H1 (cell line): ENCODE results near the gene ATAD3B. TPM values are rescaled to one million over a fixed set of nuclear protein-coding genes. Genes with fewer than 3 reads are reported as not detected.

Source experiments
- CTCF ChIA-PET: fragments of 300-600 bp; sonication (Branson Sonifier 250); formaldehyde crosslinking; loops from one replicate; lab custom pipeline; 2021; ENCODE audit not compliant: partially characterized antibody; lab: Charles Lee
- POLR2A ChIA-PET: fragments of 300-600 bp; sonication (Branson Sonifier 250); formaldehyde crosslinking; loops from one replicate; lab custom pipeline; 2021; ENCODE audit warnings: inconsistent platforms; ENCODE audit not compliant: partially characterized antibody; lab: Charles Lee
- DNase-seq, 2 experiments: peaks; one replicate each; pipeline versions ENCODE4 v3.0.0 to v3.0.0-alpha.2; 2010 to 2022; ENCODE audit warnings: low spot score in 2 of 2, low read depth in 1 of 2, mixed read lengths in 1 of 2
- FAIRE-seq: peaks from 2 replicates; lab custom pipeline; 2011; peaks lifted over from hg19 to GRCh38; lab: Jason Lieb, UNC
- H2AFZ ChIP-seq: 2 replicates; pipeline ENCODE4 v1.8.1; 2012; ENCODE audit warnings: low read length, inconsistent platforms
- H2AK5ac ChIP-seq: 2 replicates; pipeline ENCODE4 v1.6.1; 2013; ENCODE audit warnings: low read depth, low read length
- H2BK120ac ChIP-seq: replicated peaks from 2 replicates; pipeline ENCODE3; 2013; ENCODE audit warnings: low read depth, low read length, inconsistent platforms
- H2BK12ac ChIP-seq: 2 replicates; pipeline ENCODE4 v1.6.1; 2013; ENCODE audit warnings: low read depth, low read length
- H2BK15ac ChIP-seq: 2 replicates; pipeline ENCODE4 v1.6.1; 2013; ENCODE audit warnings: low read length
- H2BK20ac ChIP-seq: 2 replicates; pipeline ENCODE4 v1.6.1; 2013; ENCODE audit warnings: low read length
- H2BK5ac ChIP-seq: 2 replicates; pipeline ENCODE4 v1.6.1; 2013; ENCODE audit warnings: low read depth, low read length
- H3K14ac ChIP-seq: 2 replicates; pipeline ENCODE4 v1.6.1; 2013; ENCODE audit warnings: inconsistent platforms; ENCODE audit not compliant: insufficient read length
- H3K18ac ChIP-seq: 2 replicates; pipeline ENCODE4 v1.6.1; 2013; ENCODE audit warnings: low read length; ENCODE audit errors: extremely low read depth
- H3K23ac ChIP-seq: 2 replicates; pipeline ENCODE4 v1.6.1; 2013; ENCODE audit warnings: inconsistent platforms; ENCODE audit not compliant: insufficient read length
- H3K23me2 ChIP-seq: 2 replicates; pipeline ENCODE4 v1.6.1; 2013; ENCODE audit warnings: low read depth, low read length
- H3K27ac ChIP-seq: 2 replicates; pipeline ENCODE4 v1.6.1; 2011; ENCODE audit warnings: low read depth, low read length, inconsistent platforms
- H3K27me3 ChIP-seq, 4 experiments: replicated peaks in 1 of 4; 1 replicate in 1 of 4; 2 replicates in 3 of 4; pipeline versions ENCODE4 v1.6.1 to v1.8.1; 2011 to 2013; ENCODE audit warnings: low read length in 3 of 4, mild to moderate bottlenecking in 3 of 4, inconsistent platforms in 2 of 4, mixed read lengths in 2 of 4, moderate library complexity in 1 of 4; ENCODE audit not compliant: control insufficient read depth in 3 of 4, insufficient read depth in 3 of 4; ENCODE audit errors: extremely low read depth in 1 of 4
- H3K36me3 ChIP-seq, 4 experiments: 2 replicates each; pipeline versions ENCODE4 v1.6.1 to v1.8.1; 2011 to 2013; ENCODE audit warnings: mild to moderate bottlenecking in 4 of 4, low read length in 3 of 4, moderate library complexity in 2 of 4, control low read depth in 1 of 4, inconsistent platforms in 1 of 4; ENCODE audit not compliant: insufficient read depth in 4 of 4, control insufficient read depth in 2 of 4
- H3K4ac ChIP-seq: replicated peaks from 2 replicates; pipeline ENCODE3; 2013; ENCODE audit warnings: low read length, low read depth, mixed read lengths, inconsistent platforms; ENCODE audit not compliant: insufficient read length
- H3K4me1 ChIP-seq, 4 experiments: replicated peaks in 1 of 4; 1 replicate in 1 of 4; 2 replicates in 3 of 4; pipeline versions ENCODE4 v1.6.1 to v1.8.1; 2011 to 2013; ENCODE audit warnings: low read length in 3 of 4, inconsistent platforms in 2 of 4, mixed read lengths in 1 of 4; ENCODE audit not compliant: insufficient read depth in 4 of 4, control insufficient read depth in 3 of 4
- H3K4me2 ChIP-seq, 2 experiments: 2 replicates each; pipeline versions ENCODE4 v1.6.1 to v1.8.1; 2011 to 2013; ENCODE audit warnings: low read depth in 2 of 2, low read length in 2 of 2, control low read depth in 1 of 2, inconsistent platforms in 1 of 2, mild to moderate bottlenecking in 1 of 2; ENCODE audit not compliant: insufficient read depth in 1 of 2
- H3K4me3 ChIP-seq, 4 experiments: fragments of 200-600, 300-600 bp in 1 of 4; sonication (generic), shearing (Covaris generic), sonication (Bioruptor Twin) in 1 of 4; 2 replicates each; pipeline versions ENCODE4 v1.5.1 to v1.8.1; 2011 to 2016; ENCODE audit warnings: low read length in 4 of 4, low read depth in 3 of 4, control low read depth in 2 of 4, inconsistent platforms in 2 of 4, mild to moderate bottlenecking in 2 of 4, mixed read lengths in 1 of 4, moderate library complexity in 1 of 4; ENCODE audit not compliant: insufficient read depth in 2 of 4; ENCODE audit errors: extremely low read depth in 1 of 4
- H3K56ac ChIP-seq: replicated peaks from 2 replicates; pipeline ENCODE3; 2013; ENCODE audit warnings: low read depth, mild to moderate bottlenecking, mixed read lengths, low read length, inconsistent platforms; ENCODE audit not compliant: insufficient read length
- H3K79me1 ChIP-seq: 2 replicates; pipeline ENCODE4 v1.6.1; 2013; ENCODE audit warnings: low read depth, low read length, control low read depth
- H3K79me2 ChIP-seq, 2 experiments: 2 replicates each; pipeline versions ENCODE4 v1.6.1 to v1.8.1; 2012 to 2013; ENCODE audit warnings: low read length in 2 of 2, mild to moderate bottlenecking in 2 of 2, inconsistent platforms in 1 of 2; ENCODE audit not compliant: insufficient read depth in 2 of 2, control insufficient read depth in 1 of 2
- H3K9ac ChIP-seq, 4 experiments: replicated peaks in 1 of 4; 1 replicate in 1 of 4; 2 replicates in 3 of 4; pipeline versions ENCODE4 v1.6.1 to v1.8.1; 2011 to 2013; ENCODE audit warnings: low read depth in 3 of 4, low read length in 3 of 4, control low read depth in 2 of 4, mild to moderate bottlenecking in 2 of 4, moderate library complexity in 2 of 4, inconsistent platforms in 1 of 4; ENCODE audit errors: extremely low read depth in 1 of 4
- H3K9me3 ChIP-seq, 2 experiments: 2 replicates each; pipeline versions ENCODE4 v1.6.1 to v1.8.1; 2012 to 2013; ENCODE audit warnings: mild to moderate bottlenecking in 2 of 2, moderate library complexity in 2 of 2, control low read depth in 1 of 2, inconsistent platforms in 1 of 2, low read depth in 1 of 2, low read length in 1 of 2, mixed read lengths in 1 of 2; ENCODE audit not compliant: insufficient read depth in 2 of 2
- H4K20me1 ChIP-seq, 2 experiments: replicated peaks in 1 of 2; 2 replicates each; pipeline versions ENCODE3 to v1.8.1; 2011 to 2013; ENCODE audit warnings: inconsistent platforms in 2 of 2, low read length in 2 of 2, mild to moderate bottlenecking in 1 of 2; ENCODE audit not compliant: insufficient read depth in 2 of 2, control insufficient read depth in 1 of 2
- H4K5ac ChIP-seq: 2 replicates; pipeline ENCODE4 v1.6.1; 2013; ENCODE audit warnings: low read length, low read depth, mixed read lengths, inconsistent platforms; ENCODE audit not compliant: insufficient read length
- H4K8ac ChIP-seq: 2 replicates; pipeline ENCODE4 v1.8.0; 2013; ENCODE audit warnings: mild to moderate bottlenecking, moderate library complexity, low read length, inconsistent platforms; ENCODE audit not compliant: insufficient read depth; ENCODE audit errors: extremely low read depth
- H4K91ac ChIP-seq: replicated peaks from 2 replicates; pipeline ENCODE3; 2013; ENCODE audit warnings: low read length, mixed read lengths, inconsistent platforms; ENCODE audit not compliant: insufficient read length
- TCF12 ChIP-seq: IDR thresholded peaks from 2 replicates; pipeline ENCODE4 v1.6.1; 2011; ENCODE audit warnings: low read depth, mild to moderate bottlenecking, low read length
- WGBS, 2 experiments: shearing (Covaris generic) in 1 of 2; methylation state at CpG; one replicate each; pipeline versions ENCODE4 v1.1.6 to v1.1.7; 2013 to 2015; ENCODE audit warnings: low lambda C conversion rate in 2 of 2, mixed read lengths in 2 of 2, inconsistent platforms in 1 of 2, low coverage in 1 of 2, missing lambda C conversion rate in 1 of 2; ENCODE audit not compliant: insufficient replicate concordance in 2 of 2, insufficient coverage in 1 of 2, insufficient read length in 1 of 2; ENCODE audit errors: extremely low coverage in 1 of 2, missing lambda C conversion rate in 1 of 2; 5-methylcytosine and 5-hydroxymethylcytosine counted together
- polyA plus RNA-seq, 7 experiments: library from polyadenylated mRNA; depleted of rRNA in 3 of 7; stranded (reverse) in 5 of 7; unstranded in 2 of 7; fragments of >200 nt in 5 of 7; fragments of 200-250 nt in 2 of 7; gene quantifications; 1 replicate in 5 of 7; 2 replicates in 1 of 7; 4 replicates in 1 of 7; pipeline versions ENCODE4 v1.2.1 to v1.2.3, GENCODE V29; 2011 to 2013; ENCODE audit warnings: missing spikeins in 2 of 7, mixed read lengths in 2 of 7
- total RNA-seq: library from RNA; stranded (reverse); fragmentation: NEBNext Ultra II Directional; extraction: Animal tissue kit (Norgen Biotek cat#: 25700); gene quantifications from 2 replicates; pipeline ENCODE4 v1.2.1, GENCODE V29; 2021

The ATAD3B gene
- total and polyA plus RNA-seq, 2 of the 8 experiments (the other 6 are each of a cell fraction or from before 2014, with no cell fraction given): 31.3 to 63.0 TPM

DNA sequence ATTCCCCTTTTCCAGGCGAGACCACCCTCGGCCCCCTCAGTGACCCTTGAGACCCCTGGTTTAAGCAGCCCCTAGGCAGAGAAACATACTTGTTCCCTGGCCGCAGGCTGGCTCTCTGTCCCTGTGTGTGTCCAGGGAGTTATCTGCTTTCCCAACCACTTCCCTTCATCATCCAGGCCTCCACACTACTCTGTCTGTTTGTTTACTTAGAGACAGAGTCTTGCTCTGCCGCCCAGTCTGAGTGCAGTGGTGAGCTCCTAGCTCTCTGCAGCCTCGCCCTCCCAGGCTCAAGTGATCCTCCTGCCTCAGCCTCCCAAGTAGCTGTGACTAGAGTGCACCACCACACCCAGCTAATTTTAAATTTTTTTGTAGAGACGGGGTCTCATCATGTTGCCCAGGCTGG, 41.9 kb upstream of the ATAD3B start:
- H3K9ac ChIP-seq: no peak overlapping the region
- POLR2A ChIA-PET: interaction anchor here (0.6 to 22.9 kb wide), 9 partner anchors 7 to 73 kb away, joined by 3 to 515 read pairs (median 3); partner anchors contain the start of genes ANKRD65, CCNL2 and MRPL20
- no peak overlapping the region for H3K4ac ChIP-seq
- no peaks in the 10 kb centered on the region for H3K79me1 ChIP-seq
- peaks cover 12% of the 10 kb centered on the region; the same call in 1 of the 2 replicates for H3K23me2 ChIP-seq
- H3K27ac ChIP-seq: no peak overlapping the region
- no peaks in the 10 kb centered on the region for H4K20me1 ChIP-seq
- no peak overlapping the region for H3K4me2 ChIP-seq
- peaks cover 0 to 3% of the 10 kb centered on the region in 2 experiments; a peak in 1 of 4 replicates for H3K9me3 ChIP-seq
- H3K36me3 ChIP-seq: no peaks in the 10 kb centered on the region; a peak in 1 of 8 replicates
- DNase-seq (no peak), FAIRE-seq (no peak)
- H4K91ac ChIP-seq: peak overlapping the region; percentile 73
- no peak overlapping the region for H2BK20ac ChIP-seq
- peaks cover 0 to 57% (median 41%) of the 10 kb centered on the region in 4 experiments; a peak in 6 of 7 replicates for H3K4me1 ChIP-seq
- H2BK15ac ChIP-seq: no peak overlapping the region
- H2AK5ac ChIP-seq: no peak overlapping the region
- no peak overlapping the region for H4K5ac ChIP-seq
- WGBS, 2 experiments: 93% methylated on average over 6 of the region's 6 CpGs; no CpG with 5 or more reads in 1 of the 2 experiments
- H3K23ac ChIP-seq: no peak overlapping the region
- H4K8ac ChIP-seq: no peak overlapping the region
- CTCF ChIA-PET: interaction anchor here (0.9 to 4.4 kb wide), 8 partner anchors 9 to 237 kb away, joined by 3 to 36 read pairs (median 4); partner anchors contain the start of gene ANKRD65
- H3K4me3 ChIP-seq: no peak overlapping the region
- no peak overlapping the region for H3K18ac ChIP-seq
- no peak overlapping the region for H2AFZ ChIP-seq
- H3K27me3 ChIP-seq: no peaks in the 10 kb centered on the region
- H3K56ac ChIP-seq: no peak overlapping the region
- H2BK120ac ChIP-seq: no peak overlapping the region
- peak overlapping the region; percentile 25 for H3K14ac ChIP-seq
- 0 out of 2 replicates have a peak overlapping the region, but pooled peaks have one; percentile 75 for H2BK12ac ChIP-seq
- H3K79me2 ChIP-seq: no peaks in the 10 kb centered on the region
- H2BK5ac ChIP-seq: no peak overlapping the region
- TF ChIP-seq TCF12: no peak
